ENCODE measurements around the gene ABHD5.

ABHD5 gene

GRCh38 chr3:43686333-43686699 is 4.4 kb upstream of the ABHD5 start:
- DNase-seq, result no peak

GRCh38 chr3:43686700-43687498 is 3.8 kb upstream of the ABHD5 start:
- no peak for DNase-seq

- no peak for DNase-seq
These were observed 3.3 kb upstream of the ABHD5 start for GRCh38 chr3:43687499-43687811.

DNA sequence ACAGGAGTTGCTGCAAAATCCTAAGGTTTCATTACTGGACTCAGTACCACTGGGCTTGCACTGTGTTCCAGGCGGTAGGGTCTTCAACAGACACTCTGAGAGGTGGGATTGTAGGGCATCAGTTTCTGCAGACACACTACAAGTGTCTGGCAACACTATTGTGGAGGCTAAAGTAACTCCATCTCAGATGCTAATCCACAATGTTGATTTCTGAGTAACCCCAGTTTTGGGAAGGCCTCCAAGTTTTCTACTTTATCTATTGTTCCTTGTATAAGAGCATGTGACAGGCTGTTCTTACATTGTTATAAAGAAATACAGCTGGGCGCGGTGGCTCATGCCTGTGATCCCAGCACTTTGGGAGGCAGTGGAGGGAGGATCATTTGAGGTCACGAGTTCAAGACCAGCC is 2.5 kb upstream of the ABHD5 start:
- no peak for DNase-seq

GRCh38 chr3:43689166-43689565 is 1.6 kb upstream of the ABHD5 start:
- DNase-seq, result no peak

DNA sequence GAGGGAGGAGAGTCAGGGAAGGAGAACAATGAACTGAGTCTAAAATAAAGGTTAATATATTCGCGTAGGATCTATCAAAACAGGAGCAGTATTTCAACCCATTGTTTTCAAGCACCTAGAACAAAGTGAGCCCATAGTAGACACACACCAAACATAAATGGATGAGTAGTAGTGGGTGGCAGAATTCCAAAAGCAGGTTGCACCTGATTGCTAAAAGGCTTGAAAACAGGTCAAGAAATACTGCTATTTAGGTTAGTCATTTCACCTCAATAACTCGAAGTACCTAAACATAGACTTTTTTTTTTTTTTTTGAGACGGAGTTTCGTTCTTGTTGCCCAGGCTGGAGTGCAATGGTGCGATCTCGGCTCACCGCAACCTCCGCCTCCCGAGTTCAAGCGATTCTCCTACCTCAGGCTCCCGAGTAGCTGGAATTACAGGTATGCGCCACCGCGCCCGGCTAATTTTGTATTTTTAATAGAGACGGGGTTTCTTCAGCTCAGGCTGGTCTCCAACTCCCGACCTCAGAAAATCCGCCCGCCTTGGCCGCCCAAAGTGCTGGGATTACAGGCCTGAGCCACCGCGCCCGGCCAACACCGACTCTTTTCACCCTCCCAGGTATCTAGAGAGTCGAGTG is 855 bp upstream of the ABHD5 start:
- DNase-seq, result no peak

GRCh38 chr3:43691120-43691995 is 620 bp downstream of the ABHD5 start:
- DNase-seq, result peak in 1 of 2 experiments; percentile 57

DNA sequence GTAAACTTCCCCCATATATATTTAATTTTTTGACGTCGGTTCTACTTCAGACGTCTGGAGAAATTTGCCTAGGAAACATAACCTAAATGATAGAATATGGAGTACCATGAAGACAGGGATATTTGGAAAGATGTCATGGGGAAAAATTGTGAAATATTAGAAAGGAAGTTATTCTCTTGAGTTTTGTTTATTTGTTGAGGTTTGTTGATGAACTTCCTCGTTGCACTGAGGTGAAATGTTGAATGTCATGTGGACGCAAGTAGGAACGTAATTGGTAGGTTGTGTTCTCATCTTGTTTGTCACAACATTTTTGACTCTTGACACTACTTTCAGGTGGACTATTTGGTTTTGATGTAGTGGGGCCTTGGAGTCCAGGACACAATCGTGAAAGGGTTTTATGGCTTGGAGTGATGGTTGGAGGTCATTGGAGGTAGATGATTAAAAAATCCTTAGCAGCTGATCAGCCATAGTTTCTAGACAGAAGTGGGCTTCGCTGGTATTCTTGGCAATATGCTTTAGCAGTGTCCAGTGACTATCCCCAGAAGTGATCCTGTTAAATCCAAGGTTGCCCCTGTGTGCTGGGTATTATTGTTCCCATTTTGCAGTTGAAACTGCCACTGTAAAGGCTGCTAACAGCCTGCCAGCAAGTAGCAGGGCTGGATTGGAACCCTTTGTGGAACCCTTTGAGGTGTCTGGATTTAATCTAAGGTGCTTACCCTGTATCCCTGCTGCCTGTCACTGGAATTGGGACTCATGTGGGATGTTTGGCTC is 1.5 kb downstream of the ABHD5 start:
- no peak for DNase-seq

DNA sequence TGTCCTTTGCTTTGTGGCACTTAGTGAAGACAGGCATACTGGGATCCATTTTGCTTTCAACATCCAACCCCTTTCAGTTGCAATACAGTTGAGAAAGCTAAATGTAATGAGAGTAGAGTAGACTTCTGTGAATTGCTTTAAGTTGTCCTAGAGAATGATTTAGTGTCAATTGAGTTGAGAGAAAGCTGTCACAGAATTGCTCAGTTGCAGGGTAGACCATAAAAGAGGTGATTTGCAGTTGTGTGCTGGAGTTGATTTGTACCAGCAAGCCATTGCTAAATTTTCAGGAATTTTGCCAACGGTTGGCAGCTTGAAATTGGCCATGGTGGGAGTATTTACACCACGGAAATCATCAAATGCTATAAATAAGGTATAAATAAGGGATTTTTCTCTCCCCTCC is 2.2 kb downstream of the ABHD5 start:
- DNase-seq, result no peak

- DNase-seq, result no peak
These were observed 2.9 kb downstream of the ABHD5 start for GRCh38 chr3:43693594-43693993.

- DNase-seq, result no peak
These were observed 4.7 kb downstream of the ABHD5 start for GRCh38 chr3:43695443-43695842.

DNA sequence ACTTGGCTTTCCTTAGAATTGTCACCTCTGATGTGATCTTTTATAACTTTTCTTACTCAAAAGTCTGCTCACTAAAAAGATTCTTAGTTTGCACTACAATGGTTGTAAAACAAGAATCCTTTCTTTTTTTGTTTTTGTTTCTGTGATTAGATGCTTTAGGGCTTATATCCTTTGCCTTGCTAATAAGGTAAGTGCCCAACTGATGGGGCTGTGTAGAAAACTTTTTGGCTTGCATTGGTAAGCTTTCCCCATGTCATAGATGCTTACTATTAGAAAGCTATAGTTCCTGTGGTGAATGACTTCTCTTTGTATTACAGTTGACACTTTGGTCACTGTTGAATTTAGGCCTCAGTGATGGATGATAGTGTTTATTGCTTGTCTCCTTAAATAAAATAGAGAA is 5.1 kb downstream of the ABHD5 start:
- no peak for DNase-seq

GRCh38 chr3:43696441-43696840 is 5.7 kb downstream of the ABHD5 start:
- no peak for DNase-seq

- DNase-seq, result no peak
These were observed 6.1 kb downstream of the ABHD5 start for GRCh38 chr3:43696881-43697280.

- DNase-seq, result no peak
These were observed 9.1 kb downstream of the ABHD5 start for GRCh38 chr3:43699864-43700263.

- no peak for DNase-seq
These were observed 14.0 kb downstream of the ABHD5 start for GRCh38 chr3:43704697-43705096.

DNA sequence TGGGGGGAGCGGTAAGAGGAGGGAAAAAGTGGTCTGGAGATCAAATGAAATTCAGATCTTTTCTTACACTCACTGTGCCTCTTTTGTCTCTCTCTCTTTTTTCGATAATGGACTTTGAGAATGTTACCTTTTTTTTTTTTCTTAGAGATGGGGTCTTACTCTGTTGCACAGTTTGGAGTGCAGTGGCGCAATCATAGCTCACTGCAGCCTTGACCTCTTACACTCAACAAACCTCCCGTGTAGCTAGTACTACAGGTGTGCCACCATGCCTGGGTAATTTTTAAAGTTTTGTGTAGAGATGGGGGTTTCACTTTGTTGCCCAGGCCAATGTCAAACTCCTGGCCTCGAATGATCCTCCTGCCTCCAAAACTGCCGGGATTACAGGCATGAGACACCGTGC is 15.6 kb downstream of the ABHD5 start:
- no peak for DNase-seq

GRCh38 chr3:43707266-43707665 is 16.5 kb downstream of the ABHD5 start:
- no peak for DNase-seq

- DNase-seq, result no peak
These were observed 17.3 kb downstream of the ABHD5 start for GRCh38 chr3:43707998-43708397.

- DNase-seq, result no peak
These were observed 18.3 kb downstream of the ABHD5 start for GRCh38 chr3:43709022-43709421.

GRCh38 chr3:43710607-43711006 is 19.9 kb downstream of the ABHD5 start:
- no peak for DNase-seq

DNA sequence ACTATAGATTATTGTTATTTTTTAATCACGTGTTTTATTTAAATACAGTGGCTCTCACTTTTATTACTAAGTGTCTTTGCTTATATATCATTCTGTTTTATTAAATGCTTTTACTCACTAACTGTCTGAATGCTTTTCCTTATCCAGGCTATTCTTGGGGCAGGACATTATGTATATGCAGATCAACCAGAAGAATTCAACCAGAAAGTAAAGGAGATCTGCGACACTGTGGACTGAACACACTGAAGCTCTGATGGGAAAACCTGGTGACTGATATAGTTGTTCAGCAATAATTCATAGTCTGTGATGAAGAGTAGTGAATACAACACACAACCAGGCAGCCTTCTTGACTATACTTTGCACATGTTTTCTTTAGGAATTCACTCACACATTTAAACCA is 27.6 kb downstream of the ABHD5 start:
- no peak for DNase-seq

- DNase-seq, result no peak
These were observed 32.5 kb downstream of the ABHD5 start for GRCh38 chr3:43723121-43723734.

Measured in cerebellar nuclear complex (tissue), 1 donor.